NCI-H2196 (cell line): ENCODE results near the gene LARP7.
"Not testable (repeated sequence)": the region's sequence is repeated elsewhere in the genome, so short reads cannot be mapped to it uniquely, and the experiment has no call there.

Source experiments
- DNase-seq: peaks from one replicate; lab custom pipeline; 2025; ENCODE audit not compliant: unreplicated experiment; lab: John Stamatoyannopoulos, UW

Gene LARP7

DNA sequence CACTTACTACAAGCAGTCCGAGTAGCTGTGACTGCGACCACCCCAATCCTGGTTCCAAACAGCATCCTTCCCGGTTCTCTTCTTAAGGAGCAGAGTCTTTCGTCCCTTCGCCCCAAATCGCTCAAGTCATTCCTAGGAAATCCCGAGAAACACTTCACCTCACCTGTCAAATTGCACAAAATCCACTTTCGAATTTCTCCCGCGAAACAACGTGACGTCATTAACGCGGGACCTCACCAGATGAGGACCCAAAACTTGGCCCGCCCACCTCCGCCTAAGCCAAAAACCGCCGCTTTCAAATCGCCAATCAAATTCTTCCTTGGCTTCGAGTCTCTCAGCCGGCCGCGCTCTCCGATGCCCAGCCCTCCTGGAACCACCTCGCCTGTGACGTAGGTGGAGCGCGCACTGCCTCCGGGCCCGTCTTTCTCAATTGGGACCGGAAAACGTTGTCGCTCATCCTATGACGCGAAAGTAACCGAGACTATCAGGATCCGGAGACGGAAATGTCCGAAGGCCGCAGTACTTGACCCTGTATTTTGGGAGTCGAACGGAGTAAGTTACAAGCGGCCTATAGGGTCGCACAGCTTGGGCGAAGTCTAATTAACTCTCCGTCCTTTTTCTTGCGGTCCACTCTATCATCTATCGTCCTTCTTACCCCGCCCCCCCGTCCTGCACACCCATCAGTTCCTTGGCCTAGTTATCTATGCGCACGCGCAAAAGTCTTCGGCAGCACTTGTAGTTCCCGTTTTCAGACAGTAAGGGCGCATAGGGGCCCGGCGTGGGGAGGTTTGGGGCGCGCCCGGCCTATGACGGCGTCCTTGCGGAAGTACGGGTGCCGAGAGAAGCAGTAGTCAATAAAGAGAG, at the start of gene LARP7, which contains the start of gene ZGRF1:
TSS of gene LARP7 (plus strand) at position 456 of the 864 bp plus-strand sequence. CDS start 7,527 bp downstream, outside the sequence.
TSS of gene ZGRF1 (minus strand) at position 222 of the 864 bp plus-strand sequence. CDS start 3,733 bp downstream, outside the sequence.
- peak; percentile 91 for DNase-seq

DNA sequence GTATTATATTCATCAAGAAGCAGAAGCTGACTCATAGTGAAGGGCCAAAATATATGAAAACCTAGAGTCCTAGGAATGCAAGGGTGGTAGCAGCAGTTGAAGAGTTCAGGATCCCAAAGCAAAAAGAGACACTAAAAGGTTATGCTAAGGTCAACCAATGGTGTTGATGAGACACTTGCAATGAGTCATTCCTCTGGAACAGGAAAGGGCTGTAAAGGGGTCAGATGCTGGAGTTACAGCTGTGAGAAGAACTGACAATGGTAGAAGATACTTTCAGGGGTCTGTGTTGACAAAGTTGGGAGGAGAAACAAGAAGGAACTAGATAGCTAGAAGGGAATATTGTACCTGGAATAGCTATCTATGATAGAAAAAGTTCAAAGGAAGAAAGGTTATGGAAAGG, 47.7 kb upstream of the LARP7 start:
- DNase-seq, result no peak

DNA sequence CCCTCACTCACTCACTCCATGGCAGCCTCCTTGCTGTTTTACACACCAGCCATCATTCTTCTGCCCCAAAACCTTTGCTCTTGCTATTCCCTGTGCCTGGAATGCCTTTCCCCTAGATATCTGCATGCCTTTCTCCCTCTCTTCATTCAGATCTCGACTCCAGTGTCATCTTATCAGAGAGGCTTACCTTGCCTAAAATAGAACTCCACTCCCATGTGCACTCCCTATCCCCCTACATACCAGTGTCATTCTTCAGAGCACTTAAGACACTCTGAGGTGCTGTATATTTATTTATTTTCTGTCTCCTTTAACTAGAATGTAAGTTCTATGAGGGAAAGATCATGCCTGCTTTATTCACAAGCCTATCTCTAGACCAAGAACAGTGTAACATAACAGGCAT, 45.4 kb upstream of the LARP7 start:
- no peak for DNase-seq

DNA sequence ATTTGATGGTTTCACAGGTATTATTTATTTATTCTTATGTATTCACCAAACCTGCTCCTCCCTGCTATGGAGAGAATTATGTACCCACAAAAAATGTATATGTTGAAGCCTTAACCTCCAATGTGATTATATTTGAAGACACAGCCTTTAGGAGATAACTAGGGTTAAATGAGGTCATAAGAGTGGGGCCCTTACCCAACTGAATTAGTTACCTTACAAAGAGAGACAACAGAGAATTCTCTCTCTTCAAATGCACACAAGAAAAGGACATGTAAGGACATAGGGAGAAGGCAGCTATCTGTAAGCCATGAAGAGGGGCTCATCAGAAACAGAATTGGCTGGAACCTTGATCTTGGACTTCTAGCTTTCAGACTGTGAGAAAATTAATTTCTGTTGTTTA, 44.2 kb upstream of the LARP7 start:
- no peak for DNase-seq

DNA sequence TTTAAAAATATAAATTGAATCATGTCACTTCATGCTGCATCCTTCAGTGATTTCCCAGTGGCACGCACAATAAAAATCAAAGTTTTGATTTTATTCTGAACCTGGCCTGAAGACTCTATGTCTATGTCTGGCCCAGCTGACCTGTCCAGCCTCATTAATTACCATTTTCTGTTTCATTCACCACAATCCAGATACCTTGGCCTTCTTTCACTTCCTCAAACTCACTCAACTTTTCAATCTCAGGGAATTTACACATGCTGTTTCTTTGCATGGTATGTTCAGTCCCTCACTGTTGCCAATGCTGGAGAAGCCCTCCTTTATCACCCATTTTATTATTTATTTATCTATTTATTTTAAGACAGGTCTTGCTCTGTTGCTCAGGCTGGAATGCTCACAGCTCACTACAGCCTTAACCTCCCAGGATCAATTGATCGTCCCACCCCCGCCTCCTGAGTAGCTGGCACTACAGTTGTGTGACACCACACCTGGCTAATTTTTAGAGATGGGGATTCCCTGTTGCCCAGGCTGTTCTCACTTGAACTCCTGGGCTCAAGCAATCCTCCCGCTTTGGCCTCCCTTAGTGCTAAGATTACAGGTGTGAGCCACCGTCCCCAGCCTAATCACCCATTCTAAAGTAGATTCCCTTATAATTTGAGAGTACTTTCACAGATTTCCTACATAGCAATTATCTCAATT, 43.4 kb upstream of the LARP7 start:
- no peak for DNase-seq

DNA sequence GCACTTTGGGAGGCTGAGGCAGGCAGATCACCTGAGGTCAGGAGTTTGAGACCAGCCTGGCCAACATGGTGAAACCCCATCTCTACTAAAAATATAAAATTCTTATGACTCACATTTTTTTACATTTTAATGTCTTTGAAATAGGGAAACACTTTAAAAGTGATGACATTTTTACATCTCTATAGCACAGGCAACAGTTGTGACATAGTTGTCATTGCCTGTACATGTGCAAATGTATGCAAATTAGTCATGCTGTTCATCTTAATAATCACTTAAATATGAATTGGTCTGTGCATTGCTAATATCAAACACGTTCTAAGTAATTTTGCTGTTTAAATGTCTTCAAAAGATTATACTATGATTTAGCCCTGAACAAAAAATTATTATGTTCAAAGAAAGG, 42.0 kb upstream of the LARP7 start:
- no peak for DNase-seq

DNA sequence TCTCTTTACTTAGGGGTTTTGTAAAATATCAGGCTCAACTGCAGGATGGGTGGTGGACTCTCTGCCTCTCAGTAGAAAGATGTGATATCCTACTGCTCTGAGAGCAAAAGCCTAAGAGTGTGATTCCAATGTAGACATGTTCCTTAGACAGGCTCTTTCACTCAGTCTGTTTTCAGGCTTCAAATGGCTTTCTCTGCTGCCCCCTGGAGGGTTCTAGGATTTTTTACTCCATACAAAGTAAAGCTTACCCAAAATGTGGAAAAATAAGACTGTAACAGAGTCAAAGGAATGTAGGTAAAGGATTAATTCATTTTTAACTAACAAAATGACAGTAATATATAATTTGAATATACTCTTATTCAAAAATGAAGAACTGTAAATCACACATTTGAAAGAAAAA, 32.4 kb upstream of the LARP7 start:
- peak; percentile 27 for DNase-seq

DNA sequence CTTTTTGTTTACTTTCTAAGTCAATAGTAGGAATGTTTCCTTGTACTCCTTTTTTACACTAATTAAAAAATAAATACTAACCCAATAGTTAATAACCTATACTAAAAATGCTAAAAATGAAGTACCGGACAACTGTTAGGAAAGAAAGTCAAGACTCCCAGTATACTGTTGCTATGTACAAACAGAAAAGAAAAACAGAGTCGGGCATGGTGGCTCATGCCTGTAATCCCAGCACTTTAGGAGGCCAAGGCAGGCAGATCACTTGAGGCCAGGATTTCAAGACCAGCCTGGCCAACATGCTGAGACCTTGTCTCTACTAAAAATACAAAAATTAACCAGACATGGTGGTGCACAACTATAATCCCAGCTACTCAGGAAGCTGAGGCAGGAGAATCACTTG, 24.1 kb upstream of the LARP7 start:
- DNase-seq, result not testable (repeated sequence)

DNA sequence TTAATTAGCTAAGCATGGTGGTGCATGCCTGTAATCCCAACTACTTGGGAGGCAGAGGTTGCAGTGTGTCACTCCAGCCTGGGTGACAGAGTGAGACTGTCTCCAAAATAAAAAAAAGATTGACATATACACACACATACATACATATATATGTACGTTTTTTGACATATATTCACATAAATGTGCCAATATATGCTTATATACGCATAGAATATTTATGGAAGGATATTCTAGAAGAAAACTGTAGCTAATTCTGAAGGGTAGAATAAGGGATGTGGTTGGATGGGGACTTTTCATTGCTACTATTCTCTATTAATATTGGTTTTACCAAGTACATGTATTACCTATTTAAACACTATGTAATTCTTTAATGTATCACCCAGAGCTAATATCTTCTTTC, 20.0 kb upstream of the LARP7 start:
- no peak for DNase-seq

DNA sequence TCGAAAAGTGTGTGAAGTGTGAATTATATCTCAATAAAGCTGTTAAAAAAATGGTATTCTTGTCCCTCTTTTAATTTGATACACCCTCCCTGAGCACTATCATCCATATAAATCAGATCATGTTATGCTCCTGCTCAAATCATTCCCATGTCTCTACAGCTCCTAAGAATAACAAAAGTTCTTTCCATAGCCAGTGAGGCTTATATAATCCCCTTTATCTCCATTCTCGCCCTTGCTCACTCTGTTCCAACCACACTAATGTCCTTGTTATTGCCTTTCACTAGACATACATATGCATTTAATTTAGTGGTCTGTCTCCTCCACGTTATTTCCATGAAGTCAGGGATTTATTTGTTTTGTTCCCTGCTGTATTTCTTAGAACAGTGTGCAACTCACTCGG, 10.7 kb upstream of the LARP7 start:
- DNase-seq, result no peak

DNA sequence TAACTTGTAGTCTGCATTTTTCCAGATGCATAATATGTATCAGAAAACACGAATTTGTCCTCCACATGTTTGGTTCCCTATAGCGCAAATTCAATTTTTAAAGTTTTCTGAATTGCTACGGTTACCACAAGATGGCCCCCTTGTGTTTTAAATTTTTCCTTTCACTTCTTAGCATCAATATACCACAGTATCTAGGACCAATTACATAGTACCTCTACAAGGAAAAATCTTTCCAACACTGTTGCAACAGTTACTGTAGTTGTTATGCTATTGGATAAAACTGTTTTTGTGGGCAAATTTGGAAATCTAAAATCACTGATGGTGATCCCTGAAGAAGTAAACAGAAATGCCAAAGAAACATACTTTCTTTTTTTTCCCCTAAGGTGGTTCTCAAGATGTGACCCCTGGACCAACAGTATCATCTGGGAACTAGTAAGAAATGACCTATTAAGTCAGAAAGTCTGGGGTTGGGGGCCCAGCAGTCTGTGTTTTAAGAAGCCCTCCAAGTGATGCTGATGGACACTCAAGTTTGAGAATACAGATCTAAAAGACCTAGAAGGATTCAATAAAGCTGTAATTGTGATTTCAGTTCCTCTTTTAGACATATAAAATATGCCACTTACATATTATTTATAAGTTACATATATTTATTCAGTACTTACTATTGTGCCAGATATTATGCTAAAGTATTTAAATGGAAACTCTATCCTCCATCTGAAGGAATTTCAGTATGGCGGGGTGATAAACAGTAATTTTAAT, 3.3 kb upstream of the LARP7 start:
- peak; percentile 7 for DNase-seq

DNA sequence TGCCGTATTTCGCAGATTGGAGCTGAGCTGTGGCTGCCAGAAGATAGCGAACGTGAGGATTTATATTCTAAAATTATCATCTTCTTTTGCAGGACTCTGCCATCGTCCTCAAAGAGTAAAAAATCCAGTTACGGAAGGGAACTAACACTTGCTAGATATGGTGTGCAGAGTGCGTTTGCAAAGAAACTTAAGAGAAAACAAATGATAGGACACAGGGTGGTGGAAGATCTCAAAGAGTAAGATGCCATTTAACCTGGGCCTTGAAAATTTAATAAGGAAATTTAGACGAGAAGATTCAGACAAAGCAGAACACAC, 566 bp downstream of the LARP7 start:
- DNase-seq, result no peak

DNA sequence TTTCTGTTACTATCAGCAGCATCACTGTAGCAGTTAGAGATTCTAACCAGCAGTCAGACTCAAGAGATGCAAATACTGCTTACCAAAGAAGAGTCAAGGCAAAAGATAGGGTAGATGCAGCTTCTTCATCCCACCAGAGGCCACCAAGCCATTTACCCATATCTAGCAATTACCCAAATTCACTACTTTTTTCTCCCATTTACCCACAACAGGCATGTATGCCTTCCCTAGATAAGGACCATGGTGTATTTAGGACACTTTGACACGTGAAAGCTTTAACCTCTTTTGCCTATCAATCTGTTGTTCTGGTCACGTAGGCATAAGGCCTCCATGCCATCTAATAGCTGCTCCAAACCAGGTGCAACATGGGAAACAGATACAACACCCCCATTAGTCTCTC, 5.6 kb downstream of the LARP7 start:
- DNase-seq, result no peak

DNA sequence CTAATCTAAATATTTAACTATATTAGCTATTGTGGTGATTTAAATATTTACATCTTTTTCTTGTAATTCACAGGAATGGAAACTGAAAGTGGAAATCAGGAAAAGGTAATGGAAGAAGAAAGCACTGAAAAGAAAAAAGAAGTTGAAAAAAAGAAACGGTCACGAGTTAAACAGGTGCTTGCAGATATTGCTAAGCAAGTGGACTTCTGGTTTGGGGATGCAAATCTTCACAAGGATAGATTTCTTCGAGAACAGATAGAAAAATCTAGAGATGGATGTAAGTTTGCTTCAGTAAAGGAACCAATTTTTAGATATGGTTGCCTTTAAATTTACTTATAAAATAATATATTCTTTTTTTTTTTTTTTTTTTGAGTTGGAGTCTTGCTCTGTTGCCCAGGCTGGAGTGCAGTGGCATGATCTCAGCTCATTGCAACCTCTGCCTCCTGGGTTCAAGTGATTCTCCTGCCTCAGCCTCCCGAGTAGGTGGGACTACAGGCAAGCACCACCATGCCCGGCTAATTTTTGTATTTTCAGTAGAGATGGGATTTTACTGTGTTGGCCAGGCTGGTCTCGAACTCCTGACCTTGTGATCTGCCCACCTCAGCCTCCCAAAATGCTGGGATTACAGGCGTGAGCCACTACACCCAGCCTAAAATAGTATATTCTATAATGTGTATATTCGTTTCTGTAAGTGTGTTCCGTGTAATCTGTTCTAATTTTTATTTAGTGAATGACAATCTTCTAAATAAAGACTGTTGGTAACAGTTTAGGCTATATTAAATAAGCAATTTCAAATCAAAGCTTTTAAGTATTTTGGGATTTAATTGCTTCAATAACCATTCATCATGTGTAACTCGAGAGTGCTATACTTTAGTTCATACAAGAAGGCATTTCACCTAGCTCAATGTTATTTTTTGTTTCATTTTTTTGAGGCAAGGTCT, 7.9 kb downstream of the LARP7 start:
- not testable (repeated sequence) for DNase-seq

DNA sequence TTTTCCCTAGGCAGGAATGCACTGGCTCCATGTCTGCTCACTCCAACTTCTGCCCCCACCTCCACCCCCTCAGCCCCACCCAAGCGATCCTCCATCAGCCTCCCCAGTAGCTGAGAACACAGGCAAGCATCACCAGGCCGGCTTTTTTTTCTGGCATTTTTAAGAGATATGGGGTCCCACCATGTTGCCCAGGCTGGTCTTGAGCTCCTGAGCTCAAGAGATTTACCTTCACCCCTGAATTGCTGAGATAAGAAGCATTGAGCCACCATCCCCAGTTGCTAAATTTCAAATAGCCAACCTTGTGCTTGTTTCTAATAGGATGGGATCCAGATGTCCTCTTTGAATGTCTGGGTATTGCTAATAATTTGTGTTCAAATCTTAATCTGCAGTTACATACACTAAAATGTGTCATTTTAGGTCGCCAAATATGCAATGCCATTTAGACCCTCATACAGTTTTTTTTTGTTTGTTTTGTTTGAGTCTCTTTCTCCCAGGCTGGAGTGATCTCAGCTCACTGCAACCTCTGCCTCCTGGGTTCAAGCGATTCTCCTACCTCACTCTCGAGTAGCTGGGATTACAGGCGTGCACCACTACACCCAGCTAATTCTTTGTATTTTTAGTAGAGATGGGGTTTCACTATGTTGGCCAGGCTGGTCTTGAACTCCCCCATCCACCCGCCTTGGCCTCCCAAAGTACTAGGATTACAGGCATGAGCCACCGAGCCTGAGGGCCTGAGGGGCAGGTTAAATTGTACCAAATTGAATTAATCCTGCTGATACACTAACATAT, 8.8 kb downstream of the LARP7 start:
- DNase-seq, result no peak

DNA sequence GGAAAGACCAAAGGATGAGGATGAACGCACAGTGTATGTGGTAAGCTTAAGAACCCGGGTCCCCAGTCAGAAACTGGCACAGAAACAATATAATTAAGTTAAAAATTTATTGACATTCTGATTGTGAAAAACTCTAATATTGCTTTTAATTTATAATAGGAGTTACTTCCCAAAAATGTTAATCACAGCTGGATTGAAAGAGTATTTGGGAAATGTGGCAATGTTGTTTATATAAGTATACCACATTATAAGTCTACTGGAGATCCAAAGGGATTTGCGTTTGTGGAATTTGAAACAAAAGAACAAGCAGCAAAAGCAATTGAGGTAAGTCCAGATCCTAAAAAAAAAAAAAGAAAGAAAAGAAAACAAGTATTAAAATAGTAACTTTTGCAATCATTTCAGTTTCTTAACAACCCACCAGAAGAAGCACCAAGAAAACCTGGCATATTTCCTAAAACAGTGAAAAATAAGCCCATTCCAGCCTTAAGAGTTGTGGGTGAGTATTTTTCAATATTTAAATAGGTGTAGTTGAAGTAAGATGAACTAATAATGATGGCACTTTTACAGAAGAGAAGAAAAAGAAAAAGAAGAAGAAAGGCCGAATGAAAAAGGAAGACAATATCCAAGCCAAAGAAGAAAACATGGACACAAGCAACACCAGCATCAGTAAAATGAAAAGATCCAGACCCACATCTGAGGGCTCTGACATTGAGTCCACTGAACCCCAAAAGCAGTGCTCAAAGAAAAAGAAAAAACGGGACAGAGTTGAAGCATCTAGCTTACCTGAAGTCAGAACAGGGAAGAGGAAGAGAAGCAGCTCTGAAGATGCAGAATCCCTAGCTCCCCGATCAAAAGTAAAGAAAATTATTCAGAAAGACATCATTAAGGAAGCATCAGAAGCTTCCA, 9.9 kb downstream of the LARP7 start:
- no peak for DNase-seq

DNA sequence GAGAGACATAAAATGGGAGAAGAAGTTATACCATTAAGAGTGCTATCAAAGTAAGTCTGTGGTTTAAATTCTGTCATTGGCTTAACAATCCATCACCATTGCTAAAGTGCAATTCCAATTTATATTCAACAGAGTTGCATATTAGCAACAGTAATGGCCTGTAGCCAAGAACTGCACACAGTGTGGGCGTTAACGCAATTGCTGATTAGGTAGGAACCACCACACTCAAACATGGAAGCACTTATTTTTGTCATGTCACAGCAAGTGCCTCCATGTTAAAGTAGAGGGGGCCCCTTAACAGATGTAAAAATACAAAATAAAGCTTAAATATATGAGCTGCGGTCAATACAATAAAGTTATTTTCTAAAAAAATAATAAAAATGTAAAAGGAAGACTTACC, 10.8 kb downstream of the LARP7 start:
- no peak for DNase-seq

DNA sequence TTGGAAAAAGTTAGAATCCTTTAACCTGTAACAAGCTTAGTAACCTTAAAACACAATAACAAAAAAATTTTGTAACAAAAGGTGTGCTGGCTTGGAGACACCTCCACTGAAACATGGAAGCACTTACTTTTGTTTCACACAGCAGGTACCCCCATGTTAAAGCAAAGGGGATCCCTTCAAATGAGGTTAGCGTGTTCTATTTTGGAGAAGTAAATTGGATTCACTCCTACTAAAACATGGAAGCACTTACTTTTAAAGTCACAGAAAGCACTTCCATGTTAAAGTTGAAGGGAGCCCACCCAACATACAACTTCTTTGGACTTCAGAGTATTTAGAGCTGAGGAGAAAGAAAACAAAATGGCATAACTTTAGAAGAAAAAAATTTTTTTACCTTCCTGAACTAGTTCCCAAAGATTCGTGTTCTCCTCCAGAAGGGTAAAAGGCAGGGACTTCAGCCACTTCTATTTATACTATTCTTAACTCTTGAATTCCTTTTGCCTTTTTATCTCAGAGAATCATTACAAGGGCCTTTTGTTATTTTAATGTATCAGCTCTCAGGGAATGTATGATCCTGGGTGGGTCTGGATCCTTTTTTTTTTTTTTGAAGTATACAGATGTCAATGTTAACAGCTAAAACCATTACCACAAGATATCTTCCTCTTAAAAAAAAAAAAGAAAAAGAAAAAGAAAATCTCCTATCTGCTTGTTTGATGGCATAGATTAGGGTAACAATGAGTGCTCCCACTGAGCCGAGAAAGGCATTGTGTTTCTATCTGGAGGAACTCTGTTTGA, 11.5 kb downstream of the LARP7 start:
- DNase-seq, result no peak
